GM10248 (cell line): ENCODE measurements around the gene KBTBD8.

Experiments
- CTCF ChIA-PET: fragments of 300-600 bp; sonication (Branson Sonifier 250); formaldehyde crosslinking; extraction: SDS; loops from one replicate; lab custom pipeline; 2021; ENCODE audit warnings: antibody characterized with exemption; lab: Yijun Ruan, JAX
- POLR2A ChIA-PET: fragments of 350-650 bp; sonication (Branson Sonifier 250); formaldehyde crosslinking; extraction: SDS; loops from one replicate; lab custom pipeline; 2020; ENCODE audit warnings: antibody characterized with exemption; lab: Yijun Ruan, JAX
- DNase-seq: peaks from one replicate; pipeline ENCODE4 v3.0.0; 2012; ENCODE audit errors: extremely low spot score
- TF ChIP-seq, protein P1 (sequence below): IDR thresholded peaks from 2 replicates; pipeline ENCODE4 v1.5.1; 2012; ENCODE audit warnings: mild to moderate bottlenecking, low read depth; ENCODE audit errors: extremely low read depth, missing control alignments, control extremely low read depth

KBTBD8 gene, protein sequence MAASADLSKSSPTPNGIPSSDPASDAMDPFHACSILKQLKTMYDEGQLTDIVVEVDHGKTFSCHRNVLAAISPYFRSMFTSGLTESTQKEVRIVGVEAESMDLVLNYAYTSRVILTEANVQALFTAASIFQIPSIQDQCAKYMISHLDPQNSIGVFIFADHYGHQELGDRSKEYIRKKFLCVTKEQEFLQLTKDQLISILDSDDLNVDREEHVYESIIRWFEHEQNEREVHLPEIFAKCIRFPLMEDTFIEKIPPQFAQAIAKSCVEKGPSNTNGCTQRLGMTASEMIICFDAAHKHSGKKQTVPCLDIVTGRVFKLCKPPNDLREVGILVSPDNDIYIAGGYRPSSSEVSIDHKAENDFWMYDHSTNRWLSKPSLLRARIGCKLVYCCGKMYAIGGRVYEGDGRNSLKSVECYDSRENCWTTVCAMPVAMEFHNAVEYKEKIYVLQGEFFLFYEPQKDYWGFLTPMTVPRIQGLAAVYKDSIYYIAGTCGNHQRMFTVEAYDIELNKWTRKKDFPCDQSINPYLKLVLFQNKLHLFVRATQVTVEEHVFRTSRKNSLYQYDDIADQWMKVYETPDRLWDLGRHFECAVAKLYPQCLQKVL

DNA sequence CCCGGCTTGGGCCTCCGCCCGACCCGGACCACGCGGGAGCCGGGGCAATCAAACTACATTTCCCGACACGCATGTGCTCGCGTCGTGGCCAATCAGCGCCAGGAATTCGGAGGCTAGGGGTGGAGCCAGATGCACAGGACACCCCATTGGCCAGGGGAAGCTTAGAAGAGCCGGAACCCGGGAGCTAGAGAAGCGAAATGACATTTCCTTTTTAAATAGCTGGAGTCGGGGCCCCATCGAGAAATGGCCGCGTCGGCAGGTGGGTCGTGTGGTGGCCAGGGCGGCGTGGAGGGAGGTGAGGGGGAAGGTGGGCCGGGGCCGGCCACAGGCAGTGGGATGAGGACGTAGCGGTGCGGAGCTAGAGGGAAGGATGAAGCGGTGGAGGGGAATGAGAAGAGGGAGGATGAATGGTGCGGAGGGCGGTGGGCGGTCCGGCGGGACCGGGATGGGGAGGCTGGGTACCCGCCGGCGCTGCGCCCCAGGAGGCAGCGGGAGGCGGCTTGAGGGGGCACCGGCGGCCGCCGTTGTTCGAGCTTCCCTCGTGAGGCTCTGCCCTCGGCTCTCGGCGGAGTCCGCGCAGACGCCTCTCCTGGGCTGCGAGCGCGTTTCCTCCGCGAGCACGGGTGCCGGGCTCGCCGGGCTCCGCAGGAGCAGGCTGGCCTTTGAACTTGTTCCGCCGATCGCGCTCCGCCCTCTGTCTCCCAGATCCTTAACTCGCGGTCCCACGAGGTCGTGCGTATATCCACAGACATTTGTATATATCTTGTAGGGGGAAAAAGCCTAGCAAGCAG, at the start of gene KBTBD8:
KBTBD8 (plus strand) TSS at position 195 of the 791 bp plus-strand sequence; CDS start at position 244, 49 bp downstream.
- peak; percentile 95 for DNase-seq
- CTCF ChIA-PET: interaction anchor here (0.6 to 2.0 kb wide), 7 partner anchors 8 to 116 kb away, joined by 3 to 13 read pairs (median 4); no protein-coding TSS in a partner anchor
- POLR2A ChIA-PET: interaction anchor here (0.5 to 0.7 kb wide), 7 partner anchors 8 to 656 kb away, joined by 3 to 9 read pairs (median 5); partner anchors contain the start of gene SUCLG2
- TF ChIP-seq, protein P1, sequence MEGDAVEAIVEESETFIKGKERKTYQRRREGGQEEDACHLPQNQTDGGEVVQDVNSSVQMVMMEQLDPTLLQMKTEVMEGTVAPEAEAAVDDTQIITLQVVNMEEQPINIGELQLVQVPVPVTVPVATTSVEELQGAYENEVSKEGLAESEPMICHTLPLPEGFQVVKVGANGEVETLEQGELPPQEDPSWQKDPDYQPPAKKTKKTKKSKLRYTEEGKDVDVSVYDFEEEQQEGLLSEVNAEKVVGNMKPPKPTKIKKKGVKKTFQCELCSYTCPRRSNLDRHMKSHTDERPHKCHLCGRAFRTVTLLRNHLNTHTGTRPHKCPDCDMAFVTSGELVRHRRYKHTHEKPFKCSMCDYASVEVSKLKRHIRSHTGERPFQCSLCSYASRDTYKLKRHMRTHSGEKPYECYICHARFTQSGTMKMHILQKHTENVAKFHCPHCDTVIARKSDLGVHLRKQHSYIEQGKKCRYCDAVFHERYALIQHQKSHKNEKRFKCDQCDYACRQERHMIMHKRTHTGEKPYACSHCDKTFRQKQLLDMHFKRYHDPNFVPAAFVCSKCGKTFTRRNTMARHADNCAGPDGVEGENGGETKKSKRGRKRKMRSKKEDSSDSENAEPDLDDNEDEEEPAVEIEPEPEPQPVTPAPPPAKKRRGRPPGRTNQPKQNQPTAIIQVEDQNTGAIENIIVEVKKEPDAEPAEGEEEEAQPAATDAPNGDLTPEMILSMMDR: no peak

DNA sequence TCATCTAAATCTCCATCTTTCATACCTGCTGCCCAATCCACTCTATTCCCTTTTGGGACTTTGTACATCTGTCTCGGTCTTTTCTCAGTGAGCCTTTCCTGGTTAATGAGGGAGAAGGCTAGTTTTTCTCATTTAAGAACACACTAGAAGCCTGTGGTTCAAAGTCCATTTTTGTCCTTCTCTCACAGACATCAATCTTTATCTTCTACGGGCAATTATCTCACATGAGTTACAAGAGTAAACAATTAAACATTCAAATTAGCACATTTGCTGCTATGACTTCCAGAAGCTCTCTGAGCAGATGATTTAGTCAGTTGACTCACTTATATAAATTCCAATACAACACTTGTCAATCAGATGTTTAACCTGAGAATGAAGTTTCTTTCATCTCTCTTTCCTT, 49.3 kb upstream of the KBTBD8 start:
- TF ChIP-seq, protein P1: no peak
- ChIA-PET CTCF (interaction anchor here (1.3 kb wide), 1 partner anchor 22 kb away, joined by 4 read pairs; no protein-coding TSS in a partner anchor), POLR2A (no interaction called here)
- DNase-seq: no peak

DNA sequence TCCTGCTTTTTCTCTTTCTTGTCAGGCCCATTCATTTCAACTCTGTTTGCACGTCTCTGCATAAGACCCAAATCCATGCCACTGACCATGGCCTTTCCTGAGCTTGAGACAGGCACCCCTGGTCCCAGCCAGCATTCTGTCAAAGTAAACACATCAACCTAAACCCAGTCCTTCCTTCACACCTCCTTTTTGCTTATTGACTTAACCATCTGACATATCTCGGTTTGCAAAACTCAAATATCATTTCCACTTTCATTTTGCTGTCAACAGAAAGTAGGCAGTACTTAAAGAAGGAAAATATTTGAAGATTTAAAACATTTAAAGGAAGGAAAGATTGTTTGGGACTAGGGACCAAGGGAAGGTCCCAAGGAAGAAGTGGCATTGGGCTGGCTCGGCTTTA, 48.2 kb upstream of the KBTBD8 start:
- no peak for DNase-seq
- TF ChIP-seq, protein P1: no peak
- ChIA-PET CTCF (interaction anchor here (1.3 kb wide), 1 partner anchor 21 kb away, joined by 4 read pairs; no protein-coding TSS in a partner anchor), POLR2A (no interaction called here)

DNA sequence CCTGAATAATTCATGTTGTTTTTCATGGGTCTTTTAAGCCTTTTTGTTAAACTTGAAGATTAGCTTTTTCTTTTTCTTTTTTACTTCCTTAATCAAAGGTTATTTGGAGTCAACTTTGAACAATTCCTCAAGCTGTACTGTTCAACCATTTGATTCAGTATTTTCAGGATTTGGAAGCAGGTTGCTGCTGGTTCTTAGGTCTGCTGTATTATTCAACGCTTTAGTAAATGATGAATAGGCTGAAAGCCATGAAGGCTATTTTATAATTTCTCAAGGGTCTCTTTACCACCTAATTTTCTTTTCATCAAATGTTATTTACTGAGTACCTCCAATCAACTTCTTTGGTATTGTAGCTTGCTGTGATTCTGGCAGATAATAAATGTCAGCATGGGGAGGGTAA, 45.8 kb upstream of the KBTBD8 start:
- TF ChIP-seq, protein P1: no peak
- no peak for DNase-seq
- POLR2A ChIA-PET: no interaction called here
- CTCF ChIA-PET: interaction anchor here (1.6 to 10.2 kb wide), 2 partner anchors 13 to 19 kb away, joined by 6 to 64 read pairs; no protein-coding TSS in a partner anchor

DNA sequence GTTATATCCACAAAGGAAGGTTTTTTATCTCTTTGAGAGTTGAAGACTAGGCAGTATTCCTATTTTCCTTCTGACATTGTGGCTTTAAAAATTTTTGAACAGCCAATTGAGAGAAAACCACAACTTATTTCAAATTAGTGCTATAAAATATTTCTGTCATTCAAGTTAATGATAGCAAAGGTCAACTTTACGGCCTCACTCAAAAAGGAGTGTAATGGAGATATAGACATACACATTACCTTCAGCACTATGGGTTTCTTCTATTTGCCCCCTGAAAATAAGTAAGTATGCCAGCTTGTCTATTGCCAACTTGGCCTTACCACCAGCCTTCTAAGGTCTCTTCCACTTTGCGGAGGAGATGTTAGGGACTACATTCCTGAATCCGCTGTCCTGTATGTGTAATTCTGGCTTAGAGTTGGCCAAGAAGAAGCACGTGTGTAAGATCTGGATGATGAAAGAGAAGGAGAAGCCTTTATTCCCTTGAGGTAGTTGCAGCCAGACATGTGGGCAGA, 44.1 kb upstream of the KBTBD8 start:
- CTCF ChIA-PET: interaction anchor here (0.8 to 10.2 kb wide), 4 partner anchors 10 to 160 kb away, joined by 3 to 64 read pairs (median 15); no protein-coding TSS in a partner anchor
- POLR2A ChIA-PET: no interaction called here
- no peak for DNase-seq
- TF ChIP-seq, protein P1: no peak
